Measurements from ENCODE around the gene RPP30.

The RPP30 gene

GRCh38 chr10:90871766-90872647 is at the start of gene RPP30:
Gene RPP30 (plus strand): TSS chr10:90871974. CDS start chr10:90871987, 13 bp downstream.
- DNase-seq (ENCODE audit: low spot score): peak; percentile 53
- FAIRE-seq: no peak

GRCh38 chr10:90822508-90822907 is 49.3 kb upstream of the RPP30 start:
- DNase-seq (ENCODE audit: low spot score): no peak
- no peak for FAIRE-seq

DNA sequence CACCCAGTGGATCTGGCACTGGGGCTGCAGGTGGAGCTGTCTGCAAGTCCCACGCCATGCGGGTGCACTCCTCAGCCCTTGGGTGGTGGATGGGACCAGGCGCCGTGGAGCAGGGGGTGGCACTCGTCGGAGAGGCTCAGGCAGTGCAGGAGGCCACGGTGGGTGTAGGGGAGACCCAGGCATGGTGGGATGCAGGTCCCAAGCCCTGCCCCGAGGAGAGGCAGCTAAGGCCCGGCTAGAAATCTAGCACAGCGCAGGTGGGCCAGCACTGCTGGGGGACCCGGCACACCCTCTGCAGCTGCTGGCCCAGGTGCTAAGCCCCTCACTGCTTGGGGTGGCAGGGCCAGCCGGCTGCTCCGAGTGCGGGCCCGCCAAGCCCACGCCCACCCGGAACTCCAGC is 39.7 kb upstream of the RPP30 start:
- DNase-seq (ENCODE audit: low spot score): no peak
- FAIRE-seq: no peak

DNA sequence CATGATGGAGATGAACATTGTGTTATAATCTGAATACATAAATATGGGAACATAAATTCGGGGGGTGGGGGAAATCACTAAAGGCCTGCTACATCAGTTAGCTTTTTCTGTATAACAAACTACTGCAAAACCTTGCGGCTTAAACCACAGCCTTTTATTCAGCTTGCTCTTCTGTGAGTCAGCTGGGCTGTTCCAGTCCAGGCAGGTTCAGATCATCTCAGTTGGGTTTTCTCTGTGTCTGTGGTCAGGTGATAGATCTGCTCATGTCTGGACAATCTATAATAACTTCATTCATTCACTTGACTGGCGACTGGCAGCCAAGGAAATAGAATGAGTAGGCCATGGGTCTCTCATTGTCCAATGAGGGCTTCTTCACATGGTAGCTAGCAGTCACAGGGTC is 37.4 kb upstream of the RPP30 start:
- FAIRE-seq (no peak), DNase-seq (ENCODE audit: low spot score) (no peak)

GRCh38 chr10:90837486-90837885 is 34.3 kb upstream of the RPP30 start:
- no peak for DNase-seq (ENCODE audit: low spot score)
- no peak for FAIRE-seq

DNA sequence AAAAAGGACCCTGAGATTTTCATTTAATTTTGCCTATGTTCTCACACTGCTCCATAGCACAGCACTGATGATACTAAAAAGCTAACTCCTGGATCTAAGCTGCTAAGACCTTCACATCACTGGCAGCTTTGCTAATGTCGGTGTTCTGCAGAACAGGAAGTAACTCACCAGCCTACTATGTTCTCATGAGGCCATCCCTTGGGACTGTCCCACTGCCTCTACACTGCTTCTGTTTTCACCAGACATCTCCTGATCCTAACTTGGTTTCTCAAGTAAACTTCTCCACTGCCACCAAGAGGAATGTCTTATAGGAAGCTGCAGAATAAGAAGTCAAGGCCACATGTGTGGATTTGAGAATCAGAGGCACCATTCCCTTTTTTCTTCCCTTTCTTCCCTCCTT is 29.0 kb upstream of the RPP30 start:
- DNase-seq (ENCODE audit: low spot score) (no peak), FAIRE-seq (no peak)

DNA sequence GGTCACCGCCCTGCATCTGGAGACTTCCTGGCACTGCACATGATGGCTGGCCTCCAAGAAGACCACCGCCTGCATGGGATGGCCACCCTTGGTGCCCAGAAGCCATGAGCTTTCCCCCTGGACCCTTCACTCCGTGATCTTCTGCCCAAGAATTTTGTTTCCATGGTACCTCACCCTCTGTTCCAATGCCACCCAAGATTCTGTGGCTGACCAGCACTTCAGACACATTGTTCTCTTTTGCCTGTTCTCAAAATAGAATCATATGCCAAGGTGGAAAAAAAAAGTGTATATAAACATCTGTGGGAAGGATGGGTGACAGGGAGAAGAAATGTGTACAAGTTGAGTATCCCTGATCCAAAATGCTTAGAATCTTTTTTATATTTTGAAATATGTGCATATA is 26.0 kb upstream of the RPP30 start:
- DNase-seq (ENCODE audit: low spot score): no peak
- no peak for FAIRE-seq

GRCh38 chr10:90846746-90847145 is 25.0 kb upstream of the RPP30 start:
- no peak for DNase-seq (ENCODE audit: low spot score)
- FAIRE-seq: no peak

GRCh38 chr10:90847436-90847835 is 24.3 kb upstream of the RPP30 start:
- DNase-seq (ENCODE audit: low spot score): no peak

GRCh38 chr10:90849956-90850749 is 21.6 kb upstream of the RPP30 start:
- no peak for DNase-seq (ENCODE audit: low spot score)
- peak; percentile 8 for FAIRE-seq

More at GRCh38 chr10:90847436-90847835, 24.3 kb upstream of the RPP30 start:
- FAIRE-seq: no peak

DNA sequence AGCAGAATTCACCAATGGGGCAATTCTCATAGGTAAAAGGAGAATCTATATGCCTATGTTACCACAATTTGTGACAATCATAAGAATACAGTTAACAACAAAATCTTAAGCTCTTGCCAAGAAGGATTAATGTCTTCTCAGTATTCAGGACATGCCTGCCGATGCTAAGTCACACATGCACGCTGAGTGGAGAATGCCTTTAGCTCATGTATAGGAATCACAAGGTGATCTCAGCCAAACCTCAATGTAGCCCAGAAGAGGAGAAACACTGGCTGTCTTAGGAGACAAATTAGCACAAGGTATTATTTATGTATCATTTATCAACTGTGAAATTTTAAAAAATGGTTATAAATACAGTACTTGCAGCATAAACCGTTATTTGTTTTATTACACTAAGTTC is 16.6 kb upstream of the RPP30 start:
- no peak for FAIRE-seq
- no peak for DNase-seq (ENCODE audit: low spot score)

DNA sequence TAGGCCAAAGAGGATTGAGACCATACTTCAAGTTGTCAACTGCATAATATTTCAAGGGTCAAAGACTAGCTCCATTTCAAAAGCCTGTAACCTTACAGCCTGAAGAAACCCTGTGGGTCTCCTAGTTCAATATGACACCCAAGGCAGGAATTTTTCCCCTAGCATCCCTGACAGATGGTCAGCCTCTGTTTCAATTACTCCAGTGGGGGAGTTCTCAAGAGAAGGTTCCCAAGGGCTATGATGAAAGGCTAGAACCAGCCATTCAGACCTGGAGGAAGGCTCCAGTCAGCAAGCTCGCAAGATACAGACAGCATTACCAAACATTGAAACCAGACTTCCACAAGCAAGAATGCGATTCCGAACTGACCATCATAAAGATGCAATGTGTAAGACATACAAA is 15.5 kb upstream of the RPP30 start:
- no peak for FAIRE-seq

GRCh38 chr10:90856964-90857634 is 14.7 kb upstream of the RPP30 start:
- DNase-seq (ENCODE audit: low spot score) (no peak), FAIRE-seq (no peak)

More for the DNA sequence above, 15.5 kb upstream of the RPP30 start:
- DNase-seq (ENCODE audit: low spot score): no peak

DNA sequence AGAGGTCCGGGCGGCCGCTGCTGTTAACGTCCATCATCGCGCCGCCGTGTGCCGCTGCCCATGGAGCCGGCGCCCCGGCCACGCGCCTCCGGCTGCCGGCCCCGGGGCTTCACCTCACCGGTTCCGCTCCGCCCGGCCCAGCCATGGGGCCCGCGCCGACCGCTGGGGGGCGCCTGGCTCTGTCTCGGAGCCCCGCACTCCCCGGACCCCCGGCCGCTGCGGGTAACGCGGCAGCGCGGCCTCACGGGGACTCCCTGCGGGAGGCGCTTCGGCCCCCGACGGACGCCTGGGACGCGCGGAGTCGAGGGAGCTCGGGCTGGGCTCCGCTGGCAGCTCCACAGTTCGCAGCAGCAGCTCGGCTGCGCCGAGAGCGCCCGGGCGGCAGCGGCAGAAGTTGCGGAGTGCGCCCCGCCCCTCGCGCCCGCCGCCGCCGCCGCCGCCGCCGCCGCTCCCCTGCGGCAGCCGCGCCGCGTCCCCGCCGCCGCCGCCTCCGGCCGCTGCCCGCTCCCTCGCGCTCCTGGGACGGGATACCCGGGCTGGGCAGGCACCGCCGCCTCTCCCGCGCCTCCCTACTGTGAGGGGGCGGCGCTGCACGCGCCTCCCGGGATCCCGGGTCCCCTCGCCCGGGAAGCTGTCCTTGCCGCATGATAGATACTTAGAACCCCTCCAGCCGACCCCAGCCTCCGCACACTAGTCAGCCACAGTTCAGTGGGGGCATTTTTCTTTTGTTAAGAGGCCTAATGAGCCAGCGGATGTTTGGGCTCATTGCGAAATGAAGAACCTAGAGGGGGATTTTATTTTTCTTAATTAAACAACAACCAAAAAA is 13.9 kb upstream of the RPP30 start, which contains the start of gene HTR7:
HTR7 (minus strand) TSS at position 405 of the 826 bp plus-strand sequence; CDS start at position 37, 368 bp downstream.
- no peak for DNase-seq (ENCODE audit: low spot score)
- FAIRE-seq: no peak

DNA sequence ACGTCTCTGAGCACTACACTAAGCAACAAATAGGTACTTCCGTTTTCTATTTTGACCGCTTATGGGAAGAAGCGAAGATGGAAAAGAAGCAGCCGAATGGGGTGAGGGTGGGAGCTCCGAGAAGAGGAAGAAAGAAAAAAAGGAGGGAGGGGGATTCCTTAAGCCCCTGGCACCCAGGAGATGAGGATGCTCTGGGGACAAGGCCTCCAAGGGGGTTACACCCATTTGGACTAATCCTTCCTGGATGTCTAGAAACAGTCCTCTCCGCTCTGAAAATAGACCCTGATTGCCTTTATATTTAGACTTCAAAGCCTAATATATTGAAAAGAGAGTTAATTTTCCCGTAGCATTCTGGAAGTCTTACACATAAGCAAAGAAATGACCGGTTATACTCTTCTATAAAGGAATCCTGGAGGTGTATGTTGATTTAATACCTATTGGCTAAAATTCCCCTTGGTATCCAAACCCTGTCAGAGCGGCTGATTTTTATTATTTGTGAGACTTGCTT is 13.3 kb upstream of the RPP30 start:
- FAIRE-seq: no peak

GRCh38 chr10:90859321-90859751 is 12.4 kb upstream of the RPP30 start:
- FAIRE-seq (peak; percentile 87), DNase-seq (ENCODE audit: low spot score) (peak; percentile 78)

More for the DNA sequence above, 13.3 kb upstream of the RPP30 start:
- no peak for DNase-seq (ENCODE audit: low spot score)

DNA sequence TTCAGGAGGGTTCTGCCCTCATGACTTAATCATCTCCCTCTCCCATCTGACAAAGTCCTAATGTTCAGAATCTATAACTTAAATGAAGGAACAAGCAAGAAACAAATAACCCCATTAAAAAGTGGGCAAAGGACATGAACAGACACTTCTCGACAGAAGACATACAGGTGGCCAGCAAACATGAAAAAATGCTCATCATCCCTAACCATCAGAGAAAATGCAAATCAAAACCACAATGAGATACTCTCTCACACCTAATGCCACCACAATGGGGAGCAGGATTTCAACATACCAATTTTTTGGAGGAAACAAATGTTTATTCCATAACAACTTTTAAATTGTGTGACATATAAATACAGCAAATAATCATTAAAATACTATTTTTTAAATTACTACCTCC is 11.0 kb upstream of the RPP30 start:
- FAIRE-seq: no peak
- DNase-seq (ENCODE audit: low spot score): no peak

- DNase-seq (ENCODE audit: low spot score) (peak; percentile 24), FAIRE-seq (peak; percentile 80)
These were observed 8.8 kb upstream of the RPP30 start for GRCh38 chr10:90862908-90863514.

- no peak for DNase-seq (ENCODE audit: low spot score)
- FAIRE-seq: no peak
These were observed 6.4 kb upstream of the RPP30 start for GRCh38 chr10:90865401-90865800.

GRCh38 chr10:90866050-90866598 is 5.7 kb upstream of the RPP30 start:
- DNase-seq (ENCODE audit: low spot score) (no peak), FAIRE-seq (no peak)

Measured in RCC 7860 (cell line).